ENCODE data around the gene RPLP1. TPM values are rescaled to one million over a fixed set of nuclear protein-coding genes. Genes with fewer than 3 reads are reported as not detected.

Gene RPLP1
- total RNA-seq, 1 donor from 2014 or later: 572 TPM

DNA sequence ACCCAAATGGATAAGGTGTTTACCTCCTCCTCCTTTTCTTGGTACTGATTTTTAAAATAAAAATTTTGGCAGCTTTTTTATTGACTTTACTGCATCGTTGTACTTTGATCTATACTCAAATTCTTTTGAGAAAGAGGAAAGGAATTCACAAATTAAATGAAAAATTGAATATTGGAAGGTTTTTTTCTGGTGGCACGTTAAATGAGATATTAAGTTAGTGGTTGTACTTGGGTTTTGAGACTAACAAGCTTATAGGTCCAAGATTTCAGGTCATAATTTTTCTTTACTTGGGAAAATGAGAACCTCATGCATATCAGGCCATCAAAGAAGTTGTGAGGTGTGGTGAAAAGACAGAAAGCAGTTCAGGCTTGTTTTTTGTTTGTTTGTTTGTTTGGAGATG lies 14.1 kb downstream of the RPLP1 start:
- TF ChIP-seq CTCF (IDR thresholded peaks at IDR 0.05; ENCODE audit: partially characterized antibody, unreplicated experiment): no peak
- Mint-ChIP-seq H3K4me1 (ENCODE audit: low read depth, unreplicated experiment) (no peaks in the 10 kb centered on the region), H3K27ac (ENCODE audit: unreplicated experiment) (no peak overlapping the region), H3K9me3 (ENCODE audit: unreplicated experiment) (peaks cover 1% of the 10 kb centered on the region), H3K36me3 (ENCODE audit: unreplicated experiment) (no peaks in the 10 kb centered on the region), H3K27me3 (ENCODE audit: unreplicated experiment) (peaks cover 3% of the 10 kb centered on the region), H3K4me3 (ENCODE audit: unreplicated experiment) (no peak overlapping the region)
- no peak for DNase-seq

- Mint-ChIP-seq H3K4me3 (ENCODE audit: unreplicated experiment) (no peak overlapping the region), H3K27me3 (ENCODE audit: unreplicated experiment) (peaks cover 3% of the 10 kb centered on the region), H3K27ac (ENCODE audit: unreplicated experiment) (no peak overlapping the region), H3K9me3 (ENCODE audit: unreplicated experiment) (peaks cover 1% of the 10 kb centered on the region), H3K4me1 (ENCODE audit: low read depth, unreplicated experiment) (no peaks in the 10 kb centered on the region), H3K36me3 (ENCODE audit: unreplicated experiment) (no peaks in the 10 kb centered on the region)
- no peak for TF ChIP-seq CTCF (IDR thresholded peaks at IDR 0.05; ENCODE audit: partially characterized antibody, unreplicated experiment)
- no peak for DNase-seq
These were observed 15.0 kb downstream of the RPLP1 start for GRCh38 chr15:69467636-69468035.

GRCh38 chr15:69468241-69469121 lies 15.9 kb downstream of the RPLP1 start:
- Mint-ChIP-seq H3K27ac (ENCODE audit: unreplicated experiment) (no peak overlapping the region), H3K27me3 (ENCODE audit: unreplicated experiment) (peaks cover 3% of the 10 kb centered on the region), H3K4me3 (ENCODE audit: unreplicated experiment) (no peak overlapping the region), H3K36me3 (ENCODE audit: unreplicated experiment) (no peaks in the 10 kb centered on the region), H3K9me3 (ENCODE audit: unreplicated experiment) (peaks cover 1% of the 10 kb centered on the region), H3K4me1 (ENCODE audit: low read depth, unreplicated experiment) (no peaks in the 10 kb centered on the region)
- DNase-seq: no peak
- no peak for TF ChIP-seq CTCF (IDR thresholded peaks at IDR 0.05; ENCODE audit: partially characterized antibody, unreplicated experiment)

- Mint-ChIP-seq H3K4me3 (ENCODE audit: unreplicated experiment) (no peak overlapping the region), H3K27me3 (ENCODE audit: unreplicated experiment) (peaks cover 3% of the 10 kb centered on the region), H3K4me1 (ENCODE audit: low read depth, unreplicated experiment) (no peaks in the 10 kb centered on the region), H3K27ac (ENCODE audit: unreplicated experiment) (no peak overlapping the region), H3K36me3 (ENCODE audit: unreplicated experiment) (no peaks in the 10 kb centered on the region), H3K9me3 (ENCODE audit: unreplicated experiment) (peaks cover 2% of the 10 kb centered on the region)
- no peak for TF ChIP-seq CTCF (IDR thresholded peaks at IDR 0.05; ENCODE audit: partially characterized antibody, unreplicated experiment)
- no peak for DNase-seq
These were observed 17.0 kb downstream of the RPLP1 start for GRCh38 chr15:69469467-69470201.

DNA sequence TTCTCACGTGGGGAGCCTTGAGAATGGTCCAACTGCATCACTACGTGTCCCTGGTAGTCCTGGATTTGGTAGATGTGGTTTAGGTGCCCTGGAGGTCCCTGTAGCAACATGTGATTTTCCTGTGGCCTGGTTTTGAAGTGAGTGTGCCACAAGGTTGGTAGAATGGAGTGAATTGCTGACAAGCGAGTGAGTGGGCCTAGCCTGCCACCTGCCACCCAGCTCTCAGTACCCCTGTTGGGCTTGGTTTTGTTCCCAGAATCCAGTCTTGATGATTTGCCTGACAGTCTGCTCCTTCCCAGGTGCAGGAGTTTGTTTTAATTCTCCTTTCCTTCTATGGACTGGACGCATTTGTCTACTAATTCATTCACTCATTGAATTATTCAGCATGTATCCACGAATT lies 19.4 kb downstream of the RPLP1 start:
- H3K4me1 Mint-ChIP-seq (ENCODE audit: low read depth, unreplicated experiment): no peaks in the 10 kb centered on the region
- H3K27ac Mint-ChIP-seq (ENCODE audit: unreplicated experiment): no peak overlapping the region
- H3K9me3 Mint-ChIP-seq (ENCODE audit: unreplicated experiment): peaks cover 3% of the 10 kb centered on the region
- no peak for TF ChIP-seq CTCF (IDR thresholded peaks at IDR 0.05; ENCODE audit: partially characterized antibody, unreplicated experiment)
- H3K4me3 Mint-ChIP-seq (ENCODE audit: unreplicated experiment): no peak overlapping the region
- H3K36me3 Mint-ChIP-seq (ENCODE audit: unreplicated experiment): no peaks in the 10 kb centered on the region
- no peak for DNase-seq
- peaks cover 3% of the 10 kb centered on the region for H3K27me3 Mint-ChIP-seq (ENCODE audit: unreplicated experiment)

Measured in glutamatergic neuron (in vitro differentiated cells).